Upper lobe of right lung (tissue), 1 donor: ENCODE measurements around the gene KPNA1. TPM values are rescaled to one million over a fixed set of nuclear protein-coding genes. Genes with fewer than 3 reads are reported as not detected.

Source experiments
- ATAC-seq: fragments of 200-7000 bp; cut with Tn5 transposase; one replicate; pipeline ENCODE4 v1.9.1; 2020; ENCODE audit warnings: mild to moderate bottlenecking, moderate library complexity
- DNase-seq: peaks from one replicate; pipeline ENCODE4 v3.0.0-alpha.2; 2020
- H3K27ac ChIP-seq: fragments of 200-600 bp; one replicate; pipeline ENCODE4 v1.8.0; 2022
- H3K27me3 ChIP-seq: fragments of 200-600 bp; one replicate; pipeline ENCODE4 v1.8.0; 2022; ENCODE audit warnings: mild to moderate bottlenecking
- H3K36me3 ChIP-seq: fragments of 200-600 bp; one replicate; pipeline ENCODE4 v1.8.0; 2022
- H3K4me1 ChIP-seq: fragments of 200-600 bp; one replicate; pipeline ENCODE4 v1.8.0; 2022
- H3K4me3 ChIP-seq: fragments of 200-600 bp; one replicate; pipeline ENCODE4 v1.8.0; 2022; ENCODE audit warnings: mild to moderate bottlenecking
- H3K9me3 ChIP-seq: fragments of 200-600 bp; one replicate; pipeline ENCODE4 v1.8.0; 2022
- intact Hi-C: fragments of 100-400 bp; cut with DNase I; formaldehyde crosslinking; loops from one replicate; pipeline ENCODE4 v1.11.0; 2022
- total RNA-seq: library from RNA; stranded (reverse); fragmentation: NEBNext Ultra II Directional; extraction: Animal tissue kit (Norgen Biotek cat#: 25700); gene quantifications from one replicate; pipeline ENCODE4 v1.2.1, GENCODE V29; 2021
- TF ChIP-seq, protein P1 (sequence below): fragments of 200-600 bp; IDR thresholded peaks from one replicate; pipeline ENCODE4 v1.8.0; 2022; ENCODE audit warnings: antibody characterized with exemption
- donor health status: DM: no; HTN: yes; CAD: no; lungs with severe emphysema.

Gene KPNA1
- total RNA-seq, 1 donor from 2014 or later, result 60.4 TPM

GRCh38 chr3:122443090-122443489, 71.6 kb downstream of the KPNA1 start:
- TF ChIP-seq, protein P1, sequence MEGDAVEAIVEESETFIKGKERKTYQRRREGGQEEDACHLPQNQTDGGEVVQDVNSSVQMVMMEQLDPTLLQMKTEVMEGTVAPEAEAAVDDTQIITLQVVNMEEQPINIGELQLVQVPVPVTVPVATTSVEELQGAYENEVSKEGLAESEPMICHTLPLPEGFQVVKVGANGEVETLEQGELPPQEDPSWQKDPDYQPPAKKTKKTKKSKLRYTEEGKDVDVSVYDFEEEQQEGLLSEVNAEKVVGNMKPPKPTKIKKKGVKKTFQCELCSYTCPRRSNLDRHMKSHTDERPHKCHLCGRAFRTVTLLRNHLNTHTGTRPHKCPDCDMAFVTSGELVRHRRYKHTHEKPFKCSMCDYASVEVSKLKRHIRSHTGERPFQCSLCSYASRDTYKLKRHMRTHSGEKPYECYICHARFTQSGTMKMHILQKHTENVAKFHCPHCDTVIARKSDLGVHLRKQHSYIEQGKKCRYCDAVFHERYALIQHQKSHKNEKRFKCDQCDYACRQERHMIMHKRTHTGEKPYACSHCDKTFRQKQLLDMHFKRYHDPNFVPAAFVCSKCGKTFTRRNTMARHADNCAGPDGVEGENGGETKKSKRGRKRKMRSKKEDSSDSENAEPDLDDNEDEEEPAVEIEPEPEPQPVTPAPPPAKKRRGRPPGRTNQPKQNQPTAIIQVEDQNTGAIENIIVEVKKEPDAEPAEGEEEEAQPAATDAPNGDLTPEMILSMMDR, result no peak
- Histone ChIP-seq H3K4me3 (no peak overlapping the region), H3K9me3 (no peaks in the 10 kb centered on the region), H3K36me3 (peaks cover 69% of the 10 kb centered on the region), H3K27me3 (no peaks in the 10 kb centered on the region), H3K27ac (no peak overlapping the region), H3K4me1 (no peaks in the 10 kb centered on the region)
- no peak for DNase-seq
- intact Hi-C loops, result no loop called here
- no peak for ATAC-seq

- peaks cover 87% of the 10 kb centered on the region for H3K36me3 ChIP-seq
- no peaks in the 10 kb centered on the region for H3K27me3 ChIP-seq
- ATAC-seq (no peak), DNase-seq (no peak)
- H3K4me3 ChIP-seq, result no peak overlapping the region
- intact Hi-C loops, result no loop called here
- no peaks in the 10 kb centered on the region for H3K4me1 ChIP-seq
- no peak overlapping the region for H3K27ac ChIP-seq
- TF ChIP-seq, protein P1, result no peak
- H3K9me3 ChIP-seq, result no peaks in the 10 kb centered on the region
Measured at GRCh38 chr3:122435950-122436349, 78.8 kb downstream of the KPNA1 start.

GRCh38 chr3:122430371-122430770, 84.4 kb downstream of the KPNA1 start:
- no peak for ATAC-seq
- intact Hi-C loops, result no loop called here
- no peak for DNase-seq
- Histone ChIP-seq H3K27me3 (no peaks in the 10 kb centered on the region), H3K9me3 (no peaks in the 10 kb centered on the region), H3K36me3 (peaks cover 58% of the 10 kb centered on the region), H3K27ac (no peak overlapping the region), H3K4me1 (no peaks in the 10 kb centered on the region), H3K4me3 (no peak overlapping the region)
- TF ChIP-seq, protein P1, result no peak

DNA sequence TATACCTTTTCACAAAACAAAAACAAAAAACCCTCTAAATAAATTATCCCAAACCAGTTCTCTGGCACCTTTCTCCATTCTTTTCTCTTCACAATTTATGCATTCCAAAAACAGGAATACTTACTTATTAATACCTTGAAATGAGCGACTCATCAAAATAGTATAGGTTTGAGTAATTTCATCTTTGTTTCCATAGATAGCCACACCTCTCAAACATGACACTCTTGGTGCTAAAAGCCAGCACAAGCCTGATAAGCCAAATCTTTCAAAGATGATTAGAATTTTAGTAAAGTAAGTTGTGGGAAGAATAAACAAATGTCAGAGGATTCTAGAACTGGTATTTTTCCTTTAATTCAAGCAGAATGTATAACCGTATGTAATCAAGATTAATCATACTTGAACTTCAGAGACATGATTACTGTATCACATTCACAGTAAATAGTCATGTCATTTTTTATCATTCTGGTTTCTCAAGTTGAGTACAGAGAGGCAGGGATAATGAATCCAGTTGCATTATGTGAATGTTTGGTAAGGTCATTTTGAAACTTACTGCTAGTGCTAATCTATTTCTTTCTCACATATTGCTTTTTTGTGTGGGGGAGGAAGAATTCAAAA, 86.8 kb downstream of the KPNA1 start:
- no peak overlapping the region for H3K4me3 ChIP-seq
- TF ChIP-seq, protein P1, result no peak
- H3K4me1 ChIP-seq, result no peaks in the 10 kb centered on the region
- H3K27ac ChIP-seq, result no peak overlapping the region
- DNase-seq (no peak), ATAC-seq (no peak)
- peaks cover 56% of the 10 kb centered on the region for H3K36me3 ChIP-seq
- intact Hi-C loops, result no loop called here
- no peaks in the 10 kb centered on the region for H3K9me3 ChIP-seq
- no peaks in the 10 kb centered on the region for H3K27me3 ChIP-seq

GRCh38 chr3:122421836-122422235, 92.9 kb downstream of the KPNA1 start:
- intact Hi-C loops, result no loop called here
- no peak for DNase-seq
- TF ChIP-seq, protein P1, result no peak
- Histone ChIP-seq H3K4me1 (peaks cover 8% of the 10 kb centered on the region), H3K4me3 (no peak overlapping the region), H3K9me3 (no peaks in the 10 kb centered on the region), H3K36me3 (peaks cover 47% of the 10 kb centered on the region), H3K27me3 (no peaks in the 10 kb centered on the region), H3K27ac (no peak overlapping the region)
- no peak for ATAC-seq

- ATAC-seq, result no peak
- H3K4me1 ChIP-seq, result peaks cover 9% of the 10 kb centered on the region
- no peak for DNase-seq
- TF ChIP-seq, protein P1, result no peak
- no peak overlapping the region for H3K27ac ChIP-seq
- H3K9me3 ChIP-seq, result no peaks in the 10 kb centered on the region
- intact Hi-C loops, result no loop called here
- peaks cover 40% of the 10 kb centered on the region for H3K36me3 ChIP-seq
- H3K4me3 ChIP-seq, result no peak overlapping the region
- H3K27me3 ChIP-seq, result no peaks in the 10 kb centered on the region
Measured at GRCh38 chr3:122421101-122421500, 93.6 kb downstream of the KPNA1 start.
